Tibial nerve (tissue), 4 donors: ENCODE measurements around the gene TMC2. TPM values are rescaled to one million over a fixed set of nuclear protein-coding genes. Genes with fewer than 3 reads are reported as not detected.

Source experiments
- DNase-seq, 2 donors: peaks; one replicate each; pipeline ENCODE4 v3.0.0-alpha.2; 2019; ENCODE audit warnings: low spot score in 2 of 2
- H3K27ac ChIP-seq, 4 donors: fragments of 200-600 bp; sonication (generic) in 3 of 4; one replicate each; pipeline ENCODE4 v1.5.1; 2017 to 2019; ENCODE audit warnings: mild to moderate bottlenecking in 1 of 4
- H3K27me3 ChIP-seq, 2 donors: fragments of 200-600 bp; sonication (generic) in 1 of 2; one replicate each; pipeline versions ENCODE4 v1.5.1 to v1.6.0; 2017 to 2019
- H3K36me3 ChIP-seq, 3 donors: fragments of 200-600 bp; sonication (generic); one replicate each; pipeline ENCODE4 v1.5.1; 2018 to 2019
- H3K4me1 ChIP-seq, 4 donors: fragments of 200-600 bp; sonication (generic) in 3 of 4; one replicate each; pipeline ENCODE4 v1.5.1; 2017 to 2019
- H3K4me3 ChIP-seq, 4 donors: fragments of 200-600 bp; sonication (generic) in 3 of 4; one replicate each; pipeline ENCODE4 v1.5.1; 2017 to 2019; ENCODE audit warnings: mild to moderate bottlenecking in 1 of 4, moderate library complexity in 1 of 4
- H3K9me3 ChIP-seq, 4 donors: fragments of 200-600 bp; sonication (generic) in 3 of 4; one replicate each; pipeline ENCODE4 v1.5.1; 2017 to 2019
- EP300 ChIP-seq, 2 donors: sonication (generic); formaldehyde crosslinking; IDR thresholded peaks; one replicate each; pipeline ENCODE4 v1.6.1; 2017; ENCODE audit warnings: antibody characterized with exemption in 2 of 2, mild to moderate bottlenecking in 1 of 2
- POLR2A ChIP-seq, 2 donors: fragments of 450-650 bp; IDR thresholded peaks; one replicate each; pipeline ENCODE4 v1.6.1; 2017; ENCODE audit warnings: antibody characterized with exemption in 2 of 2, mild to moderate bottlenecking in 2 of 2, moderate library complexity in 2 of 2
- WGBS, 2 donors: methylation state at CpG; one replicate each; pipeline ENCODE4 v1.1.5; 2018; 5-methylcytosine and 5-hydroxymethylcytosine counted together
- total RNA-seq, 4 donors: library from RNA; depleted of rRNA; stranded (reverse); fragments of >200 nt; gene quantifications; one replicate each; pipeline ENCODE4 v1.1.0, GENCODE V29; 2016
- TF ChIP-seq, protein P1 (sequence below), 5 experiments: fragments of 200-600 bp in 3 of 5; fragments of 450-650 bp in 2 of 5; sonication (generic) in 3 of 5; IDR thresholded peaks; one replicate each; pipeline ENCODE4 v1.5.1; 2016 to 2019; ENCODE audit warnings: antibody characterized with exemption in 5 of 5, mild to moderate bottlenecking in 3 of 5, moderate library complexity in 2 of 5

The TMC2 gene
- total RNA-seq, 4 donors from 2014 or later = 0.21 to 0.59 (median 0.26) TPM

DNA sequence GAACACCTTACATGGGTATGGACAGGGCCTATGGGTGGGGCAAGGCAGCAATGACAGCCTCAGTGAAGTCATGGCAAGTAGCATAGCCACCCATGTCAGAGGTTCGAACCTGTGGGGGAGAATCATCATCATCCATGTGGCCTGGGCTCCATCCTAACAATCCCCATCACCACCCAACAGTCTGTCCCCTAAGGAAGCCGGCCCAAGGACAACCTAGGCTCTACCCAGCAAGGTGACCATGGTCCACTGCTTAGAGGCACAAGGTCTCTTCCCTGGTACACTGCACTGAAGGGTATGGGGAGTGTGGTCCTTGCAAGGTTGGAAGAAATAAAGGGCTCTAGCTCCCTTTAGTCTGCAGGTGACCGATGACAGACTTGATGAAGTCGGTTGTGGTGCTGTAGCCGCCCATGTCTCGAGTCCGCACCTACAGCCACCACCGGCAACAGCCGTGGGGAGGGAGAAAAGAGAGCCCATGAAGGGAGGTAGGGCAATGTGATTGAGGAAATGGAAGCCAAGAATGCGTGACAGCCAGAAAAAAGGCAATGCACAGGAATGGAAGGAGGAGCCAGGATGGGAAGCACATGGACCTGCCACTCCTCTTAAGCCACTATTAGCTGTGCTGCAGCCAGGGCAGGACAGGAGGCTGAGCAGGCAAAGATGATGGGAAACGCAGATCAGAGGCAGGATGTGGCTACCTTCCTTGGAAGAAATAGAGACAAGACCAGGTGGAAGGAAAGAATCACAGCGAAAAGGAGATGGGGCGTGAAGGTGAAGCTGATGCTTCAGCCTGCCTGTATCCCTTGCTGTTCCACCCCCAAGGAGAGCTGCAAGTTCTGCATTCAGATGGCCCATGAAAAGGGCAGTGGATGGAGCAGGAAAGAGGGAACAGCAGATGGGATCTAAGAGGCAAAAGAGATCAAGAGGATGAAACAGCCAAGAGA is 122.3 kb downstream of the TMC2 start:
- Histone ChIP-seq H3K9me3 (no peaks in the 10 kb centered on the region), H3K4me3 (no peak overlapping the region), H3K36me3 (peaks cover 3 to 94% (median 57%) of the 10 kb centered on the region in 3 donors), H3K27me3 (no peaks in the 10 kb centered on the region), H3K4me1 (peaks cover 0 to 33% (median 17%) of the 10 kb centered on the region in 4 donors), H3K27ac (no peak overlapping the region)
- no peak for DNase-seq
- 78 to 80% methylated on average over 13 of the region's 13 CpGs for WGBS, 2 donors
- TF ChIP-seq EP300 (IDR thresholded peaks at IDR 0.05) (no peak), POLR2A (IDR thresholded peaks at IDR 0.05) (no peak)
- TF ChIP-seq, protein P1, sequence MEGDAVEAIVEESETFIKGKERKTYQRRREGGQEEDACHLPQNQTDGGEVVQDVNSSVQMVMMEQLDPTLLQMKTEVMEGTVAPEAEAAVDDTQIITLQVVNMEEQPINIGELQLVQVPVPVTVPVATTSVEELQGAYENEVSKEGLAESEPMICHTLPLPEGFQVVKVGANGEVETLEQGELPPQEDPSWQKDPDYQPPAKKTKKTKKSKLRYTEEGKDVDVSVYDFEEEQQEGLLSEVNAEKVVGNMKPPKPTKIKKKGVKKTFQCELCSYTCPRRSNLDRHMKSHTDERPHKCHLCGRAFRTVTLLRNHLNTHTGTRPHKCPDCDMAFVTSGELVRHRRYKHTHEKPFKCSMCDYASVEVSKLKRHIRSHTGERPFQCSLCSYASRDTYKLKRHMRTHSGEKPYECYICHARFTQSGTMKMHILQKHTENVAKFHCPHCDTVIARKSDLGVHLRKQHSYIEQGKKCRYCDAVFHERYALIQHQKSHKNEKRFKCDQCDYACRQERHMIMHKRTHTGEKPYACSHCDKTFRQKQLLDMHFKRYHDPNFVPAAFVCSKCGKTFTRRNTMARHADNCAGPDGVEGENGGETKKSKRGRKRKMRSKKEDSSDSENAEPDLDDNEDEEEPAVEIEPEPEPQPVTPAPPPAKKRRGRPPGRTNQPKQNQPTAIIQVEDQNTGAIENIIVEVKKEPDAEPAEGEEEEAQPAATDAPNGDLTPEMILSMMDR (IDR thresholded peaks at IDR 0.05) = no peak

DNA sequence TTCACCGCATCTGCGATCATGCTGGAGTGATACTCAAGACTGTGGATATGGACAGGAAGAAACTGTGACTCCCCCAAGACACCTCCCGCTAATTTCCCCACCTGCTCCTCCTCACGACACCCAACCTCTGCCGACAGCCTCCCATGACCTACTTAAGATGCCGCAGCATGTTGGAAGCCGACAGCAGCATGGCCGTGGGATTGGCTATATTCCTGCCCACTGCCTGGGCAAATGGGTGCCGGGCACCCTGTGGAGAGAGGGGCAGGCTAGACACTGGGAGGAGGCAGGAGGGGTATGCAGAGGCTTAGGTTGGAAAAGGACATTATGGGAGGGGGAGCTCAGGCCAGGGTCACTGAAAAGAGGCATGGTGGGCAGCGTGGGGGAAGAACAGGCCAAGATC is 123.2 kb downstream of the TMC2 start:
- H3K36me3 ChIP-seq = peaks cover 3 to 87% (median 57%) of the 10 kb centered on the region in 3 donors
- 89 to 94% methylated on average over 10 of the region's 10 CpGs for WGBS, 2 donors
- H3K27me3 ChIP-seq = no peaks in the 10 kb centered on the region
- no peak overlapping the region for H3K27ac ChIP-seq
- no peak for DNase-seq
- TF ChIP-seq EP300 (IDR thresholded peaks at IDR 0.05) (no peak), POLR2A (IDR thresholded peaks at IDR 0.05) (no peak)
- TF ChIP-seq, protein P1 (IDR thresholded peaks at IDR 0.05) = no peak
- H3K9me3 ChIP-seq = no peaks in the 10 kb centered on the region
- H3K4me1 ChIP-seq = peaks cover 0 to 27% (median 10%) of the 10 kb centered on the region in 4 donors
- no peak overlapping the region for H3K4me3 ChIP-seq

DNA sequence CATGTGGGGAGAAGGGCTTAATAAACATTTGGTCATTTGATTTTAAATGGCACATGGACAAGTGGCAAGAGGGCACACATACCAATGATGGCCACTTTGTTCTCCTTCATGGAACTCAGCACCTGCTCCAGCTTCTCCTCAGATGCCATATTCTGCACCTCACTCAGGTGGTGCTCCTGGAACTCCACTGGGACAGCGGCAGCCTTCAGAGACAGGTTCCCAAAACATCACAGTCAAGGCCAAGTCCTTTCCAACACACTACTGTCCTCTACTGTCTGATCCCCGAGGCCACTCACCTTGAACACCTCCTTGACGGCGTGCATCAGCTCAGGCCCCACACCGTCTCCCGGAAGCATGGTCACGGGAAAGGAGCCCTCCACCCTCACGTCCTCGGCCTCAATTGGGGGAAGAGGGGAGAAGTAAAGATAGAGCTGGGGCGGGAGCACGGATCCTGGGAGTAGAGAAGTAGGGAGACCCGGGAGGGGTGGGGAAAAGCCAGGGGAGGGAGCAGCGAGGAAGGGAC is 127.1 kb downstream of the TMC2 start:
- Histone ChIP-seq H3K4me1 (peaks cover 0 to 23% (median 12%) of the 10 kb centered on the region in 4 donors), H3K27ac (peak overlapping the region; percentile 51 to 96 (median 88)), H3K36me3 (peaks cover 0 to 48% (median 24%) of the 10 kb centered on the region in 3 donors), H3K4me3 (peak overlapping the region; percentile 70 to 80 (median 76)), H3K9me3 (no peaks in the 10 kb centered on the region), H3K27me3 (no peaks in the 10 kb centered on the region)
- no peak for DNase-seq
- WGBS, 2 donors = 9 to 11% methylated on average over 13 of the region's 13 CpGs
- no peak for TF ChIP-seq EP300 (IDR thresholded peaks at IDR 0.05)
- TF ChIP-seq, protein P1 (IDR thresholded peaks at IDR 0.05) = no peak
- TF ChIP-seq POLR2A (IDR thresholded peaks at IDR 0.05) = no peak

DNA sequence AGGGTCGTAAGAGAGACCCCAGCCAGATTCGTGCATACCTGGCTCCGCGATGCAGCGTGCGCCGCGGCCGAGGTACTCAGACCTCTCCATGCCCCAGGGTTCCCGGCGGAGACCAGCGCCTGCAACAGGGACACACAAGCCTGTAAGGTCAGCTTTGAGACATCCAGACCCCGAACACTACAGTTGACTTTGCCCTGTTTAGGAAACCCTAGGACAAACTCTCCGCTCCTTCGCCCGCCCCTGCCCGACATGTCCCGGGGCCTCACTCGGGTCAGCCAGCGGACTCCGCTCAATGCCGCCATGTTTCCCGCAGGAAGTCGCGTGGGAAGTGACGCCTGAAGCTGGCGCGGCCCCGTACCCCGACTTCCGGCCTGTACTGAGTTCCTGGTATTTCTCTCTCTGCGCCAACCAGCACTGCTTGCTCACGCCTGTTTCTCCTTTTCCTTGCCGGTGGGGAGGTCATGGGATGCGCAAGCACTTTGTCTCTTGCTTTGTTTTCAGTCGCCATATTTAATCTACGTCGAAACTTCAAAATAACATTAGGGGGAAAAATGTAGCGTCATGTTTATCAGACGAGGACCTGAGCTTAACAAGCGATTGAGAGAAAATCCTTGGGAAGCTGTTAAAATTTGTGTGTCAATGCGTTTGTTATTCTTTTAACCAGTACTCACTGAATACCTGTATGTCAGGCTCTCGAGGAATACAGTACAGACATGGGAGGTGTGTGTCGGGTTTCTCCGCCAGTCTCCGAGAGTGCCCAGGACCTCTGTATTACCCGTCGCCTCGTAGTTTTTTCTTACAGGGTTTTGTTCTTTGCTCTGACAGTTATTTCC is 127.7 kb downstream of the TMC2 start, which contains the start of gene IDH3B:
Gene IDH3B (minus strand): TSS at position 330 of the 833 bp plus-strand sequence. CDS start 28 bp downstream, at position 302.
- Histone ChIP-seq H3K27me3 (no peaks in the 10 kb centered on the region), H3K4me1 (peaks cover 0 to 23% (median 12%) of the 10 kb centered on the region in 4 donors), H3K36me3 (peaks cover 0 to 42% (median 18%) of the 10 kb centered on the region in 3 donors), H3K4me3 (peak within 1 kb of the TSS; percentile 70 to 80 (median 76)), H3K9me3 (no peaks in the 10 kb centered on the region), H3K27ac (peak within 1 kb of the TSS; percentile 51 to 96 (median 88))
- peak; percentile 83 to 93 for DNase-seq
- TF ChIP-seq, protein P1 (IDR thresholded peaks at IDR 0.05) = peak in 1 of 5 experiments; percentile 26
- TF ChIP-seq POLR2A (IDR thresholded peaks at IDR 0.05) = peak; percentile 64 to 79
- peak; percentile 70 to 99 for TF ChIP-seq EP300 (IDR thresholded peaks at IDR 0.05)
- 9% methylated on average over 48 to 49 of the region's 49 CpGs for WGBS, 2 donors
